ENCODE data around the gene TUSC2. TPM values are rescaled to one million over a fixed set of nuclear protein-coding genes. Genes with fewer than 3 reads are reported as not detected.
"Not testable (repeated sequence)": the region's sequence is repeated elsewhere in the genome, so short reads cannot be mapped to it uniquely, and the experiment has no call there.

The TUSC2 gene
- total and polyA plus RNA-seq, 2 experiments from 2014 or later = 30.0 to 45.6 TPM

DNA sequence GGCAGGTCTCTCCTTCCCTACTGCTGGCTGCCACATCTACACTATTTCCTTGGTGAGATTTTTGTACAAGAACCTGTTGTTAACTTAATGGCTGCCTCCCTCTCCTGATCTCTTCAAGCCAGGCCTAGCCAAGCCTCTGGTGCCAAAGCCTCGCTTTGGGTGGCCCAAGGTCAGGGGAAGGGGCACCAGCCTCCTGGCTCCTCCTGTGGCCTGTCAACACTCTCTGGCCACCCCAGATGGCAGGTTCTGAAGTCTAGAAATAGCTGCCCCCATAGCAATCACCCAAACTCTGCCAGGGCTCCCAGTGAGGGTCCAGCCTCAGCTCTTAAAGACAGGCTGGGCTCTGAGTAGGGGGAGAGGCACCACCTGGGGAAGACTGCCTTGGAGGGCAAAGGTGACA lies 40.8 kb downstream of the TUSC2 start:
- H3K4me1 ChIP-seq (ENCODE audit: insufficient read depth) = peaks cover 8% of the 10 kb centered on the region
- no peak for DNase-seq (ENCODE audit: low spot score)
- H4K20me1 ChIP-seq (ENCODE audit: insufficient read depth, poor library complexity, severe bottlenecking) = no peaks in the 10 kb centered on the region
- no peak overlapping the region for H2AFZ ChIP-seq
- no peak overlapping the region for H3K4me3 ChIP-seq
- H3K9me3 ChIP-seq (ENCODE audit: low read depth) = no peaks in the 10 kb centered on the region
- H3K79me2 ChIP-seq = peaks cover 16% of the 10 kb centered on the region
- H3K4me2 ChIP-seq = no peak overlapping the region
- TF ChIP-seq EZH2phosphoT487 (IDR thresholded peaks at IDR 0.05; ENCODE audit: low read depth, severe bottlenecking, unreplicated experiment) (no peak), EZH2 (IDR thresholded peaks at IDR 0.05; ENCODE audit: borderline replicate concordance) (no peak)
- TF ChIP-seq, protein P1, sequence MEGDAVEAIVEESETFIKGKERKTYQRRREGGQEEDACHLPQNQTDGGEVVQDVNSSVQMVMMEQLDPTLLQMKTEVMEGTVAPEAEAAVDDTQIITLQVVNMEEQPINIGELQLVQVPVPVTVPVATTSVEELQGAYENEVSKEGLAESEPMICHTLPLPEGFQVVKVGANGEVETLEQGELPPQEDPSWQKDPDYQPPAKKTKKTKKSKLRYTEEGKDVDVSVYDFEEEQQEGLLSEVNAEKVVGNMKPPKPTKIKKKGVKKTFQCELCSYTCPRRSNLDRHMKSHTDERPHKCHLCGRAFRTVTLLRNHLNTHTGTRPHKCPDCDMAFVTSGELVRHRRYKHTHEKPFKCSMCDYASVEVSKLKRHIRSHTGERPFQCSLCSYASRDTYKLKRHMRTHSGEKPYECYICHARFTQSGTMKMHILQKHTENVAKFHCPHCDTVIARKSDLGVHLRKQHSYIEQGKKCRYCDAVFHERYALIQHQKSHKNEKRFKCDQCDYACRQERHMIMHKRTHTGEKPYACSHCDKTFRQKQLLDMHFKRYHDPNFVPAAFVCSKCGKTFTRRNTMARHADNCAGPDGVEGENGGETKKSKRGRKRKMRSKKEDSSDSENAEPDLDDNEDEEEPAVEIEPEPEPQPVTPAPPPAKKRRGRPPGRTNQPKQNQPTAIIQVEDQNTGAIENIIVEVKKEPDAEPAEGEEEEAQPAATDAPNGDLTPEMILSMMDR (IDR thresholded peaks at IDR 0.05; ENCODE audit: poor library complexity) = no peak
- no peak overlapping the region for H3K27ac ChIP-seq
- 95% methylated on average over 1 of the region's 1 CpG for WGBS (ENCODE audit: low lambda C conversion rate, missing lambda C conversion rate)
- H3K36me3 ChIP-seq (replicated peaks; ENCODE audit: insufficient read depth, low read depth) = no peaks in the 10 kb centered on the region
- H3K27me3 ChIP-seq = no peaks in the 10 kb centered on the region
- H3K9me2 ChIP-seq (replicated peaks; ENCODE audit: insufficient read depth) = no peaks in the 10 kb centered on the region

DNA sequence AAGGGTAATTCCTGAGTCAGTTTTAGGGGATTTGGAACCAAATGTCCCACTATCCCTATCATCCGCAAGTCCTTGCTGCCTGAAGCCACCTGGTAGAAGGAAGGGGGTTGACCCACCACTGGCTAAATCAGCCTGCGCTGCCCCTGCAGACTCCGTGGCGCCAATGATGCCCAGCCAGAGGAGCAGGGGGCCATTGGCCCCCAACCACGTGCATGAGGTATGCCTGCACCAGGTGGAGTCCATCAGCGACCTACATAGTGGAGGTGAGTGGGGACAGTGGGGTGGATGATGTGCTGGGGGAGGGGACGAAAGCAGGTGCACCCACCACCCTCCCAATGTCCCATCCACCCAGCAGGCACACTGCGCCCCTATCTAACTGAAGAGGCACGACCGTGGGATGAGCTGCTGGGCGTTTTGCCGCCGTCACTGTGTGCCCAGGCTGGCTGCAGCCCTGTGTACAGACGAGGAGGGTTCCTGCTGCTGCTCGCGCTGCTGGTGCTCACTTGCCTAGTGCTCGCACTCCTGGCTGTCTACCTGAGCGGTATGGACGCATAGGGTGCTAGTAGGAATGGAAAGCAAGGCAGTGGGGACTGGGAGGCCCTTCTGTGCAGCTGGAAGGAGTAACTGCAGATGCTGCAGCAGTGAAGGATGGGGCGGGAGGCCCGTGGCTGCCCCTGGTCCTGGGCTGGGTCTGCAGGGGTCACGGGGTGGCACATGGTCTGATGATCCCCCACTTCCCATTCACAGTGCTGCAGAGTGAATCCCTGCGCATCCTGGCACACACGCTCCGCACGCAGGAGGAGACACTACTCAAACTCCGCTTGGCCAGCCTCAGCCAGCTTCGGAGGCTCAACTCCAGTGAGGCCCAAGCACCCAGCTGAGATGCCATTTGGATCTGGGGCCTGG lies 41.4 kb downstream of the TUSC2 start:
- Histone ChIP-seq H3K27ac (no peak overlapping the region), H2AFZ (no peak overlapping the region), H3K27me3 (no peaks in the 10 kb centered on the region), H3K4me1 (ENCODE audit: insufficient read depth) (peaks cover 7% of the 10 kb centered on the region), H3K4me3 (no peak overlapping the region), H4K20me1 (ENCODE audit: insufficient read depth, poor library complexity, severe bottlenecking) (no peaks in the 10 kb centered on the region), H3K4me2 (no peak overlapping the region), H3K36me3 (replicated peaks; ENCODE audit: insufficient read depth, low read depth) (no peaks in the 10 kb centered on the region), H3K9me2 (replicated peaks; ENCODE audit: insufficient read depth) (no peaks in the 10 kb centered on the region), H3K79me2 (peaks cover 10% of the 10 kb centered on the region), H3K9me3 (ENCODE audit: low read depth) (no peaks in the 10 kb centered on the region)
- TF ChIP-seq, protein P1 (IDR thresholded peaks at IDR 0.05; ENCODE audit: poor library complexity) = no peak
- TF ChIP-seq EZH2phosphoT487 (IDR thresholded peaks at IDR 0.05; ENCODE audit: low read depth, severe bottlenecking, unreplicated experiment) (no peak), EZH2 (IDR thresholded peaks at IDR 0.05; ENCODE audit: borderline replicate concordance) (no peak)
- 96% methylated on average over 27 of the region's 28 CpGs for WGBS (ENCODE audit: low lambda C conversion rate, missing lambda C conversion rate)
- DNase-seq (ENCODE audit: low spot score) = no peak

DNA sequence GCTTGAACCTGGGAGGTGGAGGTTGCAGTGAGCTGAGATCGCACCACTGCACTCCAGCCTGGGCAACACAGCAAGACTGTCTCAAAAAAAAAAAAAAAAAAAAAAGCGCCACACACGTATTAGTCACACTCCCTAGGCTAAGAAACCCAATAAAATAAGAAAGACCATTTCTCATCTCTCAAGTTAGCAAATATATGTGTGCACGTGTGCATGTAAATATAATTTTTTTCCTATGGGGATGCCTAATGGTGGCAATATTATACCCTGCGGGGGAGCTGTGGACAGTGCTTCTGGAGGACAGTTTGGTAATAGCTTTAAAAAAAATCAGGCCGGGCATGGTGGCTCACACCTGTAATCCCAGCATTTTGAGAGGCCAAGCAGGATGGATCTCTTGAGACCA lies 43.9 kb downstream of the TUSC2 start:
- H3K4me2 ChIP-seq; H3K9me2 ChIP-seq (replicated peaks; ENCODE audit: insufficient read depth); H3K9me3 ChIP-seq (ENCODE audit: low read depth); DNase-seq (ENCODE audit: low spot score); H4K20me1 ChIP-seq (ENCODE audit: insufficient read depth, poor library complexity, severe bottlenecking); H3K79me2 ChIP-seq; H3K4me1 ChIP-seq (ENCODE audit: insufficient read depth); H2AFZ ChIP-seq; H3K27me3 ChIP-seq; H3K4me3 ChIP-seq; H3K36me3 ChIP-seq (replicated peaks; ENCODE audit: insufficient read depth, low read depth); H3K27ac ChIP-seq: not testable (repeated sequence)
- 87% methylated on average over 6 of the region's 6 CpGs for WGBS (ENCODE audit: low lambda C conversion rate, missing lambda C conversion rate)

DNA sequence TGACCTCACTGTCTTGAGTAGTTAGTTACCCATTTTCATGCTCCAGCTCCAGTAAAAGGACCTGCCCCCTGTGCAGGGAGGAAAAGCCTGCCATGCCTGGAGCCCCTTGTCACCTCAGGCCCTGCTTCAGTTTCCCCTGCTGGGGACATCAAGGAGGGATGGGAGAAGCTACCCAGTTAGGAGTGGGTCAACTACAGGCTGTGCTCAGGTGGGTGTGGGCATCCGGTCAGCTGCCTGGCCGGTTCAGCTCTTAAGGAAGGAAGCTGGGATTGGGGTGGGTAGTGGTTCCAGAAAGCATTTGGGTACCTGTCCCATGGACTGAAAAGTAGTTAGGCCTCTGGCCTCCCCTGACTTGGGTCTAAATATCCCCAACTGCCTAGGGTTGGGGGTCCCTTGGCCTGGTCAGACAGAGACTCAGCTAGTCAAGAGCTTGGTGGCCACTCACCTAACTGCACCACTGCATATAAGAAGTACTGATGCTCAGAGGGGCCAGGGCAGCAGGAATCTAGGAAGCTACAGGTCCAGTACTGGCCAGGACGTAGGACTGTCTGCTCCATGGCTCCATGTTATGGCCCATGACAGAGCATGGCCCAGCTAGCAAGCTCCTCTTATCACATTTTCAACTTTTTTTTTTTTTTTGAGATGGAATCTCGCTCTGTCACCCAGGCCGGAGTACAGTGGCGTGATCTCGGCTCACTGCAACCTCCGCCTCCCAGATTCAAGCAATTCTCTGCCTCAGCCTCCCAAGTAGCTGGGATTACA lies 48.6 kb downstream of the TUSC2 start:
- H3K9me2 ChIP-seq (replicated peaks; ENCODE audit: insufficient read depth) = no peaks in the 10 kb centered on the region
- no peak overlapping the region for H3K4me2 ChIP-seq
- 91% methylated on average over 8 of the region's 8 CpGs for WGBS (ENCODE audit: low lambda C conversion rate, missing lambda C conversion rate)

More for the DNA sequence above, 48.6 kb downstream of the TUSC2 start:
- Histone ChIP-seq H3K27me3 (peaks cover 9% of the 10 kb centered on the region), H3K9me3 (ENCODE audit: low read depth) (no peaks in the 10 kb centered on the region), H4K20me1 (ENCODE audit: insufficient read depth, poor library complexity, severe bottlenecking) (no peaks in the 10 kb centered on the region), H3K27ac (no peak overlapping the region), H3K4me3 (no peak overlapping the region), H3K36me3 (replicated peaks; ENCODE audit: insufficient read depth, low read depth) (no peaks in the 10 kb centered on the region), H2AFZ (no peak overlapping the region), H3K4me1 (ENCODE audit: insufficient read depth) (no peaks in the 10 kb centered on the region), H3K79me2 (no peaks in the 10 kb centered on the region)
- TF ChIP-seq, protein P1 (IDR thresholded peaks at IDR 0.05; ENCODE audit: poor library complexity) = no peak
- no peak for DNase-seq (ENCODE audit: low spot score)

All from hepatocyte (in vitro differentiated cells).